GM18519 (cell line): ENCODE data around the gene GDNF.
"Not testable (repeated sequence)": the region's sequence is repeated elsewhere in the genome, so short reads cannot be mapped to it uniquely, and the experiment has no call there.

Source experiments
- ATAC-seq: cut with Tn5 transposase; IDR thresholded peaks from one replicate; pipeline ENCODE4 v1.9.1; 2021; ENCODE audit warnings: mild to moderate bottlenecking, moderate library complexity; ENCODE audit not compliant: unreplicated experiment, low FRiP score

GDNF gene

DNA sequence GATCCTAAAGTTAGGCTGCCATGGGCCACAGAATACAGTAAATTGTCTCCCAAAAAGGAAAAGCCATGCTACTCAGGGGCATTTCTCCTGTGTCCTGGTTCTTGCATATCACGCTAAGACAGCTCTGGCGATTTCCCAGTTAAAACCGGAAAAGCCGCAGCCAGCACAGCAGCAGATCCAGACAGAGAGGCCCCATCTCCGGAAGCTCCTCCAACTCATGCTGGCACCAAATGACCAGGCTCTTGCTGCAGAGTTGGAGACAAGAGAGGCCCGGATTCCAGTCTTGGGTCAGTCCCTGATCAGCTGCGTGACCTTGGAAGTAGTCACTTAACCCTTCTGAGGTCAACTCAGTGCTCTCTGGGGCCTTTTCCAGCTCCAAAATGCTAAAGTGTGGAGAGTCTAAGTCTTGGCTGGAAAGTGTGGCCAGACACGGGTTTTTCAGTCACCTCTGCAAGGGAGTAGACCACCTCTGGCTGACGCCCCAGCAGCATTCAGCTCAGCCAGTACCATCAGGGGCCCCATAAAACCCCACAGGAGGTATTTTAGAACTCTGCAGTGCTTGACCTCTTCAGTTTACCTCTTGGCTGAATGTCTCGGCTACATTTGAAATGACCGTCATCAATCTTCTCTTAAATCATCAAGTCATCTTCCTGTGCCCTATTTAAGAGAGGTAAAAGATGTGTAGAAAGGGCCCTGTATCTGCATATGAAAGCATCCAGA lies 16.2 kb downstream of the GDNF start:
- ATAC-seq: no peak

DNA sequence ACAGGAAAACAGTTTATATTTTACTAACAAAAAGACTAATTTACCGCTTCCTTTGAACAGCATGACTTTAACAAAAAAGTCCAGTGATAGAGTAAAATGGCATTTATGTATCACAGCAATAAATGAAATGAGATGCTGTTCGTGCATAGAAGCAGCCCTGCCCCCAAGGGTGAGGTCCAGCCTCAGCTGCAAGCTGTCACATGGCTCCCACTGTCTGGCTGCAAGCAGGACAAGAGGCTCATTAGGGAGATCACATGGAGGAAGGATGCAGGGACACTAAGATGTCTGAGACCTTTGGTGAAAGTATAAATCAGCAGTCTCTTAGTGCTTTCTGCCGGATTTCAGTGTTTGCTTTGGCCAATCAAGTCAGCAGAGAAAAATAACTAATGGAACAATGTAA lies 23.0 kb downstream of the GDNF start:
- no peak for ATAC-seq

GRCh38 chr5:37816331-37816730 lies 23.5 kb downstream of the GDNF start:
- ATAC-seq: no peak

GRCh38 chr5:37815913-37816312 lies 23.9 kb downstream of the GDNF start:
- ATAC-seq: no peak

- no peak for ATAC-seq
Observed at GRCh38 chr5:37814699-37815098, 25.1 kb downstream of the GDNF start.

GRCh38 chr5:37812365-37812764 lies 27.5 kb downstream of the GDNF start:
- no peak for ATAC-seq

DNA sequence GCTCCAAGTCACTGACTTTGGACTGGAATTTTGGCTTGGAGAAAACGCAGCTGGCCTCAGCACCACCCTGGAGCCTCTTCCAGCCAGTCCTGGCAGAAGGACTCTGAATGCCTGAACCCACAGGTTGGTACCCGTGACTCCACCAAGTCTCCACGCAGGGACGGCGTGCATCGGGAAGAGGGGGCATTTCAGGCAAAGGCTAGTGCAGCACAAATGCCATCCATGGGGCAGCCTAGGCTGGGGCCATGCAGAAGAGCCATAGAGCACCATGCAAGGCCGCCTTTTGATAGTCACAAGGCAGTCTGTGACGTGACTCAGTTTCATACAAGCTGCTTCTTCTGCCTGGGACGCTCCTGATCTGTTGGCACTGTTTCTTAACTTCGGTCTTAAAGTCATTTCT lies 28.0 kb downstream of the GDNF start:
- ATAC-seq: no peak

DNA sequence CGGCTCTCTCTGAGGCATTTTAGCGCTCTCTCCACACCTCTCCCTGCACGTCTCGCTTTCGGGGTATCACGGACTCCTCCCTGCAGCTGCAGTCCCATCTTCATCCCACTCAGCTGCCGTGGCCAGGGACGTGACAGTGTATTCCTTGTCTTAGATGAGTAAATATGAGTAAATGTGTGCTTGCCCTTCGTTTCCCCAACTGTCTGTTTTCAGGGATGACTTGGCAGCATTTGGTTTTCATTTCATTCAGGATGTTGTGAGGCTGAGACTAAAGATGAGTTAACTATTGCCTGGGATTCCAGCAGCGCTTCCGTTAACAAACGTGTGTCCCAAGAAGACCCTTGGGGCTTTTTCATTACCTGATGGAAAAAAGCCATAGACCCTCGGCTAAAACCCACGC lies 29.5 kb downstream of the GDNF start:
- no peak for ATAC-seq

DNA sequence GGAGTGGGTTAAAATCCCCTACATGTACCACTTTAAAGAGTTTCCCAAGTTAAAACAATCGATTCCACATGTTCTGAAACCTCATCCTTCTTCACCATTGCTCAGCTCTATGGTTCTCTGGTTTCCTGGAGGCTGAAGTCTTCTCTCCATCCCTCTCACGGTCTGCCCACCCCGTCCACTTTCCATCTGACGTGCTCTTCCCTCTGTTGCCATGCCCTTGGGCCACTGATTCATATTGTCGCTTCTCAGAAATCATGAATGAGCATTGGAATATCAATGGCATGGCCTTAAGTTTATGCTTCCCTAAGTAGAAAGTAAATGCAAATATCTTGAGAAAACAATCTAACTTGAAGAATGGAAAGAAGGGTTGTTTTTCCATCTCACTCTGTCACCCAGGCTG lies 30.9 kb downstream of the GDNF start:
- no peak for ATAC-seq

DNA sequence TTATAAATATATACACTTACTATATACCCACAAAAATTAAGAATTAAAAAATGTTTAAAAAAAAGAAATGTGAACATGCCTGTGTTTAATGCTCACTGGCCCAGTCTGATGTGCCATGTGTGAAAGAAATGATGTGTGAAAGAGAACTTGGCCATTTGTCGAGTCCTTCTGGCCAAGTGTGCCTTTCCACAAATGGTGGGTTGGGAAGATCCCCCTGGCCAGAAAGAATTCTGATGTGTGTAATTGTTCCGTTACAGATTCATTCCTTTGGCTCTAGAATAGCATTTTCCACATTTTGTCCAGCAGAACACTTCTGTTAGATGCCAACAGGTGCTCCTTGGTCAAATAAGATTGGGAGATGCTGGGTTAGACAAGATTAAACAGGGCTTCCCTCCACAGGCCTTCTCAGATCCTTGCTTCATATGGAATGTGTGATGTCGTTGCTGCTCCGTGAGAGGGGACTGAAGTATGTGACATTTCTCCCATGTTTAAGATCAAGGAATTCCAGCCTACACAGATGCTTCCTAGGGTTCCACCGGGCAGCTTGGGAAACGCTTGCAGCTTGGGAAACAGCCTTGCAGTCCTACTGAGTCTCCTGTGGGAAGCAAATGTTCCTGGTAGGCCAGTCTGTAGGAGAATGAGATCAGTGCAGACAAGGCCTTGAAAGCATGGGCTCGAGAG lies 32.1 kb downstream of the GDNF start:
- no peak for ATAC-seq

DNA sequence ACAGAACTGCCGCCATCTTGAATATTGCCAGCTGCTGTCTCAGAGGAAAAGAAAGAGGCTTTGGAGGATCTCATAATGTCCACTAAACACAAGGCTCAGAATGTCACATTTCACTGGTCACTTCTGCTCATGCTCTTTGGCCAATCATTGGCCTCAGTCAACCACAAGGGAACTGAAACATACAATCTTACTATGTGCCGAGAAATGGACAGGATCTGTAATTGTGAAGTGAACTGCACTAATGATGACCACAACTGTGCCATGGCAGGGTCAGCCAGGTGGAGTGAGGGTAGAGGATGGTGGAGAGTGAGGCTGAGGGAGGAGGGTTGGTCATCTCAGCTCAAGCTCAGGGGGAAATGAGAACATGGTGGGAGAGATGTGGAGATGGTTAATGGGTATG lies 32.8 kb downstream of the GDNF start:
- no peak for ATAC-seq

GRCh38 chr5:37806476-37806875 lies 33.4 kb downstream of the GDNF start:
- no peak for ATAC-seq

- ATAC-seq: no peak
Observed at GRCh38 chr5:37806016-37806415, 33.8 kb downstream of the GDNF start.

- ATAC-seq: no peak
Observed at GRCh38 chr5:37804401-37804800, 35.4 kb downstream of the GDNF start.

DNA sequence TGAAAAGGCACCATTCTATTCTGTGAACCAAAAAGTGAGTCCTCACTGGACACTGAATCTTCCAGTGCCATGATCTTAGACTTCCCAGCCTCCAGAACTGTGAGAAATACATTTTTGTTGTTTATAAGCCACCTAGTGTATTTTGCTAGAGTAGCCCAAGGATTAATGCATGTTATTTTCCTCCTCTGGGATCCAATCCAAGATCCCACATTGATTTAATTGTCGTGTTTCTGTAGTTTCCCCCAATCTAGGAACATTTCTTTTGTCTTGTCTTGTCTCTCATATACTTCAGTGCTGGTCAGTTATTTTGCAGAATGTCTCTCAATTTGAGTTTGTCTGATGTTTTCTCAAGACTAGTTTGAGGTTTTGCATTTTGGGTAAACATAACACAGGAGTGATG lies 36.4 kb downstream of the GDNF start:
- ATAC-seq: no peak

GRCh38 chr5:37801521-37801920 lies 38.3 kb downstream of the GDNF start:
- no peak for ATAC-seq

- ATAC-seq: no peak
Observed at GRCh38 chr5:37799865-37800421, 39.9 kb downstream of the GDNF start.

DNA sequence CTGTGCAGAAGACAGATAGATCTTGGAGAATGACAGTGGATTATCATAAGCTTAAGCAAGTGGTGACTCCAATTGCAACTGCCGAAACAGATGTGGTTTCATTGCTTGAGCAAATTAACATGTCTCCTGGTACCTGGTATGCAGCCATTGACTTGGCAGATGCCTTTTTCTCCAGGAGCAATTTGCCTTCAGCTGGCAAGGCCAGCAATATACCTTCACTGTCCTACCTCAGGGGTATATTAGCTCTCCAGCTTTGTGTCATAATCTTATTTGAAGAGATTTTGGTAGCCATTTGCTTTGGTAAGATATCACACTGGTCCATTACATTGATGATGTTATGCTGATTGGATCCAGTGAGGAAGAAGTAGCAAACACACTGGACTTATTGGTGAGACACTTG lies 43.4 kb downstream of the GDNF start:
- ATAC-seq: not testable (repeated sequence)

GRCh38 chr5:37795292-37795691 lies 44.5 kb downstream of the GDNF start:
- not testable (repeated sequence) for ATAC-seq

- ATAC-seq: no peak
Observed at GRCh38 chr5:37792975-37793631, 46.7 kb downstream of the GDNF start.

DNA sequence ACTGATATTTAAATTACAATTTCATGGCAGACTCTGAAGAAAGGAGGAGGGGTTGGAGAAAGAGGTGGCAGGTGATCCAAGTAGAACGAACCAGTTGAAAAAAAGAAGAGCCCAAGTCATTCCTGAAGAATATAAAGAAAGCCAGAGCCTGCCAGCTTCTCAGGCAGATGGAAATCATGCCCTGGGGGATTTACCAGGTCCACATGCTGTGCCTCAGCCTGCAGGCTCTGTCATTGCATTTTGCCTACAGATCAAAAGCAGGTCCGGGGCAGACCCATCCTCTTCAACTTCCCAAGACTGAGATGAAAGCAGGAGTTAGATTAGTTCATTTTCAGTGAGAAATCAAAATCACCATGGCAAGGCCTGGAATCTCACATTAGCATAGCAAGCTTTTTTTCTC lies 48.5 kb downstream of the GDNF start:
- no peak for ATAC-seq
